Measurements from ENCODE around the gene CHAD. TPM values are rescaled to one million over a fixed set of nuclear protein-coding genes. Genes with fewer than 3 reads are reported as not detected.

Gene CHAD
- polyA plus RNA-seq, 1 donor from 2014 or later: not detected

- no peak overlapping the region for H3K4me2 ChIP-seq (ENCODE audit: low read length)
- no peaks in the 10 kb centered on the region for H3F3A ChIP-seq (ENCODE audit: insufficient read depth, low read length, poor library complexity, severe bottlenecking)
- no peak overlapping the region for H2AFZ ChIP-seq (ENCODE audit: low read depth, low read length)
- no peaks in the 10 kb centered on the region for H3K9me3 ChIP-seq (ENCODE audit: low read length)
- no peaks in the 10 kb centered on the region for H3K36me3 ChIP-seq (ENCODE audit: insufficient read depth, low read length)
- H3K9ac ChIP-seq (ENCODE audit: low read length): no peak overlapping the region
- H3K9me2 ChIP-seq (ENCODE audit: insufficient read depth, low read length): no peaks in the 10 kb centered on the region
- H3K4me3 ChIP-seq (ENCODE audit: low read length): no peak overlapping the region
- no peak for TF ChIP-seq SMC3 (conservative IDR thresholded peaks at IDR 0.05; ENCODE audit: poor library complexity)
- TF ChIP-seq MXI1 (conservative IDR thresholded peaks at IDR 0.05; ENCODE audit: poor library complexity, severe bottlenecking): no peak
- TF ChIP-seq TAF1 (IDR thresholded peaks at IDR 0.05; ENCODE audit: low read depth): no peak
- no peak for TF ChIP-seq REST (IDR thresholded peaks at IDR 0.05; ENCODE audit: borderline replicate concordance)
- TF ChIP-seq CTCF (IDR thresholded peaks at IDR 0.05; ENCODE audit: poor library complexity, severe bottlenecking): no peak
- TF ChIP-seq POLR2AphosphoS5 (IDR thresholded peaks at IDR 0.05): no peak
- no peak for TF ChIP-seq RAD21 (conservative IDR thresholded peaks at IDR 0.05)
- no peak for TF ChIP-seq EP300 (conservative IDR thresholded peaks at IDR 0.05; ENCODE audit: poor library complexity, severe bottlenecking)
- no peak for TF ChIP-seq EZH2 (IDR thresholded peaks at IDR 0.05; ENCODE audit: borderline replicate concordance, insufficient read depth, low read length, poor library complexity, severe bottlenecking)
- no peaks in the 10 kb centered on the region for H4K20me1 ChIP-seq (ENCODE audit: insufficient read depth)
- H3K27ac ChIP-seq (ENCODE audit: low read length): no peak overlapping the region
- H3K27me3 ChIP-seq (ENCODE audit: insufficient read depth, low read depth, low read length): peaks cover 2% of the 10 kb centered on the region
- no peaks in the 10 kb centered on the region for H3K79me2 ChIP-seq (replicated peaks; ENCODE audit: insufficient read depth, low read length)
Measured at GRCh38 chr17:50430821-50431618, 37.7 kb downstream of the CHAD start.

- no peaks in the 10 kb centered on the region for H3K79me2 ChIP-seq (replicated peaks; ENCODE audit: insufficient read depth, low read length)
- H3K9me3 ChIP-seq (ENCODE audit: low read length): no peaks in the 10 kb centered on the region
- no peaks in the 10 kb centered on the region for H3K36me3 ChIP-seq (ENCODE audit: insufficient read depth, low read length)
- H2AFZ ChIP-seq (ENCODE audit: low read depth, low read length): no peak overlapping the region
- H3K4me2 ChIP-seq (ENCODE audit: low read length): no peak overlapping the region
- no peaks in the 10 kb centered on the region for H3K9me2 ChIP-seq (ENCODE audit: insufficient read depth, low read length)
- peaks cover 7% of the 10 kb centered on the region for H3K27me3 ChIP-seq (ENCODE audit: insufficient read depth, low read depth, low read length)
- TF ChIP-seq REST (IDR thresholded peaks at IDR 0.05; ENCODE audit: borderline replicate concordance): no peak
- H3K4me3 ChIP-seq (ENCODE audit: low read length): no peak overlapping the region
- H3F3A ChIP-seq (ENCODE audit: insufficient read depth, low read length, poor library complexity, severe bottlenecking): no peaks in the 10 kb centered on the region
- H4K20me1 ChIP-seq (ENCODE audit: insufficient read depth): no peaks in the 10 kb centered on the region
- H3K27ac ChIP-seq (ENCODE audit: low read length): no peak overlapping the region
- no peak overlapping the region for H3K9ac ChIP-seq (ENCODE audit: low read length)
Measured at GRCh38 chr17:50429793-50430192, 38.9 kb downstream of the CHAD start.

Data from neural cell (in vitro differentiated cells).